ENCODE data around the gene LIN28B. TPM values are rescaled to one million over a fixed set of nuclear protein-coding genes. Genes with fewer than 3 reads are reported as not detected.
"Not testable (repeated sequence)": the region's sequence is repeated elsewhere in the genome, so short reads cannot be mapped to it uniquely, and the experiment has no call there.

Gene LIN28B
- total RNA-seq, 1 donor from 2014 or later = not detected

DNA sequence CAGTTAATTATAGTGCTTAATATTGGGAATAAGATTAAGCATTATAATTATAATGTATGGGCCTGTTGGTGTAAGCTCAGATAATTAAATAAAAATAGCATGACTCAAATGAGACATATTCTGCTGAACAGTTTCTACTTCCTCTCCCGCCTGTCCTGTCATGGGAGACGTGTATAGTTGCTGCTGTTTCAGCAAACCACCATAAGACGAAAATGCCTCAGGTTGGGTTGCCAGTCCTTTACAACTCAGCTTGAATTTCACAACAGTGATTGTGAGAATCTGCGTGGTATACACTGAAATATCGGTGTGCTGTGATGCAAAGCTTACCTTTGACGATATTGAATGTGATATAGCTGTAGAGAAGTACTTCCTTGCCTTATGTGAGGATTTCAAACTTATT, 123.4 kb downstream of the LIN28B start:
- ChIA-PET CTCF (interaction anchor here (0.6 to 1.2 kb wide), 2 partner anchors 8 to 17 kb away, joined by 3 read pairs; no protein-coding TSS in a partner anchor), POLR2A (no interaction called here)
- Mint-ChIP-seq H3K27ac (no peak overlapping the region), H3K4me3 (no peak overlapping the region), H3K4me1 (no peaks in the 10 kb centered on the region), H3K27me3 (peaks cover 13% of the 10 kb centered on the region), H3K36me3 (ENCODE audit: low read depth) (no peaks in the 10 kb centered on the region), H3K9me3 (no peaks in the 10 kb centered on the region)
- TF ChIP-seq, protein P1, sequence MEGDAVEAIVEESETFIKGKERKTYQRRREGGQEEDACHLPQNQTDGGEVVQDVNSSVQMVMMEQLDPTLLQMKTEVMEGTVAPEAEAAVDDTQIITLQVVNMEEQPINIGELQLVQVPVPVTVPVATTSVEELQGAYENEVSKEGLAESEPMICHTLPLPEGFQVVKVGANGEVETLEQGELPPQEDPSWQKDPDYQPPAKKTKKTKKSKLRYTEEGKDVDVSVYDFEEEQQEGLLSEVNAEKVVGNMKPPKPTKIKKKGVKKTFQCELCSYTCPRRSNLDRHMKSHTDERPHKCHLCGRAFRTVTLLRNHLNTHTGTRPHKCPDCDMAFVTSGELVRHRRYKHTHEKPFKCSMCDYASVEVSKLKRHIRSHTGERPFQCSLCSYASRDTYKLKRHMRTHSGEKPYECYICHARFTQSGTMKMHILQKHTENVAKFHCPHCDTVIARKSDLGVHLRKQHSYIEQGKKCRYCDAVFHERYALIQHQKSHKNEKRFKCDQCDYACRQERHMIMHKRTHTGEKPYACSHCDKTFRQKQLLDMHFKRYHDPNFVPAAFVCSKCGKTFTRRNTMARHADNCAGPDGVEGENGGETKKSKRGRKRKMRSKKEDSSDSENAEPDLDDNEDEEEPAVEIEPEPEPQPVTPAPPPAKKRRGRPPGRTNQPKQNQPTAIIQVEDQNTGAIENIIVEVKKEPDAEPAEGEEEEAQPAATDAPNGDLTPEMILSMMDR (IDR thresholded peaks at IDR 0.05) = no peak
- intact Hi-C loops (cut with micrococcal nuclease) = loop anchor here (2.0 kb wide), 1 partner anchor 139 kb away; no protein-coding TSS in a partner anchor
- ATAC-seq (ENCODE audit: low read depth) (no peak), DNase-seq (no peak)

DNA sequence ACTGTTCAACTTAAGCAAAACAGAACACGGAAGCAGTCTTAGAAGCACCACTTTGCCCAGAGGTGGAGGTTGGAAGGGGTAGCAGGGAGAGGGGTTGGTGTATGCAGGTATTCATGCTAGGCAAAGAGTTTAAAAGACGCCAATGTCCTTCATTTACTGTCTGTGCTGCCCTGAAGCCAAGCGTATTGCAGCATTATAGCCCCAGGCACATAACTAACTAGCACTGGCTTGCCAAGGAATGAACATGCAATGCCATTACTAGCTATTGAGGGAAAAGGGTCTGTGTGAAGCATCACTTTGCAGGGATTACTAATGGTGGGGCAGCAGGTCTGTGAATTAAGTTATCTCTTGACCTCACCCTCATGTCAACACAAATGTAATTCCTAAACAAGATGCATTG, 124.8 kb downstream of the LIN28B start:
- H3K36me3 Mint-ChIP-seq (ENCODE audit: low read depth); POLR2A ChIA-PET; H3K9me3 Mint-ChIP-seq; ATAC-seq (ENCODE audit: low read depth); CTCF ChIA-PET; H3K4me3 Mint-ChIP-seq; DNase-seq; H3K27ac Mint-ChIP-seq; H3K4me1 Mint-ChIP-seq: not testable (repeated sequence)
- intact Hi-C loops (cut with micrococcal nuclease) = loop anchor here (2.0 kb wide), 1 partner anchor 141 kb away; no protein-coding TSS in a partner anchor
- H3K27me3 Mint-ChIP-seq = peaks cover 13% of the 10 kb centered on the region

DNA sequence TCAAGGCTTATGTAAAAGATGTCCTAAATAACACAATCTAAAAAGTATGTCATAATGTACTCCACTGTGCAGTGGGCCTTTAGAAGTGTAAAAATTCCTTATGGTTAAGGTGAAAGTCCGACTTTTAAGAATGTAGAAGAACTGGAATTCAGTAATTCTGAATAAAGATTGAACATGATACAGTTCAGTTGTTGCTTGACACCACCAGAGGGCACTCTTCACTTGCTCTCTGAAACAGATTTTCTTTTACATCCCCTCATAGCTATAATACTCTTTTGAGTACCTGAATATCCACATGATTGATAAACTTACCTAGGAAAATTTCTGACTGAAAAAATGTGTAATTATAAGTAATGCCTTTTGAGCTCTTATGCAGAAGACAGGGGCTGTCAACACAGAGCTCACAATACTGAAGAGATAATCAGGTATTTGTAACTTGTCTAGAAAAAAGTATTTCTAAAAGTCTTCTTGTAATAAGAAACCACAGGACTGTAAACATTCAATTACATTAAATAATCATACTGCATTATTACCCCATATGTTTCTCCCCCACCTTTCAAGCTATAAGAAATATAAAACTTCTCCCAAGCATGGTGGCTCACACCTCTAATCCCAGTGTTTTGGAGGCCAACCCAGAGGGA, 130.8 kb downstream of the LIN28B start:
- Mint-ChIP-seq H3K9me3 (no peaks in the 10 kb centered on the region), H3K4me1 (no peaks in the 10 kb centered on the region), H3K27ac (no peak overlapping the region), H3K27me3 (no peaks in the 10 kb centered on the region), H3K36me3 (ENCODE audit: low read depth) (no peaks in the 10 kb centered on the region), H3K4me3 (no peak overlapping the region)
- intact Hi-C loops (cut with micrococcal nuclease) = loop anchor here (1.0 to 2.0 kb wide), 4 partner anchors 316 to 1213 kb away; partner anchors contain the start of gene PREP
- POLR2A ChIA-PET = no interaction called here
- CTCF ChIA-PET = interaction anchor here (0.8 to 2.2 kb wide), 14 partner anchors 8 to 1136 kb away, joined by 3 to 33 read pairs (median 6); partner anchors contain the start of gene PREP
- DNase-seq = no peak
- ATAC-seq (ENCODE audit: low read depth) = no peak
- TF ChIP-seq, protein P1 (IDR thresholded peaks at IDR 0.05) = no peak

DNA sequence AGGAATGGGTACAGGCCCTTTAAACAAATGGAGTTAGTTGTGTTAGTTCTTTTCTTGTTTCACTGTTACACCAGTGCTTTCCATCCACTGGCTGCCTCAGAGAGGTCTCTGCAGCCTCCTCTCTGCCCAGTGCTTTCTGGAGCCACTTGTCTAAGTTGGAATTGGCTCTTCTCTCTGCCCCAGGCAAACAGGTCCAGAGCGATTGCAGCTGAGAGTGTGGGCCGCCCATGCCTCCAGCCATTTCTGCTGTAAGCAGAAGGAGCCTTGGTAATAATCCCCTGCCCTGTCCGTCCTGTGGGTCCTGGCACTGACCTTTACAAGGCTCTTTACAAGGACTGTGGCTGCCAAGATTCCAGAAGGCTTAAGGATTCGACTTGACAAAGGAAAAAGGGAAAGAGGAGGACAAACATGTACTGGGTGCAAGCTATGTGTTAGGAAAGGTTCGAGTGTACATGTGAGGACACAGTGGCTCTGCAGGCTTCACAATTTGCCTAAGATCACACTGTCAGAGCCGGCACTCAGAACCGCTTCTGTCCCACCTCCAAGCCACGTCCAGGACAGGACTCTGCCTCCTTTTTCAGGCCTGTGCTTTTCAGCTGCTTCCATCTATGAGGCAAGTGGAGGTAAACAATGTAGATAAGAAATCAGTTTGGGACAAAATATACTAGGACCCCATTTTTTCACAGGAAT, 134.4 kb downstream of the LIN28B start:
- intact Hi-C loops (cut with micrococcal nuclease) = no loop called here
- no peak overlapping the region for H3K27ac Mint-ChIP-seq

DNA sequence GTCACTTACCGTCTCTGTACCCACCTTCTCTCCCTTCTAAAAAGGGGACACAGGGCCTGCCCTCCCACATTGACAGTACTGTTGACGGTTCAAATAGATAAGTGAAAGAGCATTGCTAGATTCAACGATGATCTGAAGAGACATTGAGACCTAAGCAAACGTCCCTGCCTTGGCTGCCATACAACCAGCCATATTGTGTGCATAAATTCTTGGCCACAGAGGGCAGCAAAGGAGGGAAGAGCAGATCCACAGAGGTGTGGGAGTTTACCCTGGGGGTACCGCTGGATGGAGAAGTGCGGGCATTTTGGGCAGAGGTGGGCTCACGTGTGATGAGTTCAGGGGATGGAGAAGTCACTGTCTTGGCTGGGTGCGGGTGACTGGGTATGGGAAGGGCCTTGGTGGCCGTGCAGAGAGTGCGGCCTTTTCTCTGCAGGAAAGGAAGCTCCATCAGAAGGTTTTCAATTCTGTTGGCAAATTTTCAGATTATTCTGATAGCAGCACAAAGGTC, 137.3 kb downstream of the LIN28B start:
- CTCF ChIA-PET = no interaction called here
- ATAC-seq (ENCODE audit: low read depth) = no peak
- no peak for DNase-seq
- Mint-ChIP-seq H3K27ac (no peak overlapping the region), H3K4me3 (no peak overlapping the region), H3K9me3 (no peaks in the 10 kb centered on the region), H3K27me3 (no peaks in the 10 kb centered on the region), H3K4me1 (no peaks in the 10 kb centered on the region), H3K36me3 (ENCODE audit: low read depth) (no peaks in the 10 kb centered on the region)
- TF ChIP-seq, protein P1 (IDR thresholded peaks at IDR 0.05) = no peak
- intact Hi-C loops (cut with micrococcal nuclease) = no loop called here
- POLR2A ChIA-PET = no interaction called here

More for the DNA sequence above, 134.4 kb downstream of the LIN28B start:
- ChIA-PET CTCF (interaction anchor here (1.3 to 1.6 kb wide), 2 partner anchors 311 to 332 kb away, joined by 4 to 7 read pairs; partner anchors contain the start of gene PREP), POLR2A (no interaction called here)
- TF ChIP-seq, protein P1 (IDR thresholded peaks at IDR 0.05) = no peak
- Mint-ChIP-seq H3K9me3 (no peaks in the 10 kb centered on the region), H3K27me3 (no peaks in the 10 kb centered on the region), H3K4me3 (no peak overlapping the region), H3K4me1 (no peaks in the 10 kb centered on the region), H3K36me3 (ENCODE audit: low read depth) (no peaks in the 10 kb centered on the region)
- DNase-seq (no peak), ATAC-seq (ENCODE audit: low read depth) (no peak)
